KMS-11 (cell line): ENCODE results near the gene NOXA1.

Source experiments
- H2AFZ ChIP-seq: fragments of 200-600 bp; sonication (generic); 2 replicates; pipeline ENCODE4 v1.6.1; 2016; ENCODE audit warnings: antibody characterized with exemption, mixed run types, low read depth
- H3K27ac ChIP-seq: fragments of 200-600 bp; sonication (generic); 2 replicates; pipeline ENCODE4 v1.6.1; 2016; ENCODE audit warnings: mild to moderate bottlenecking, mixed run types
- H3K27me3 ChIP-seq: fragments of 200-600 bp; sonication (generic); 2 replicates; pipeline ENCODE4 v1.6.1; 2017; ENCODE audit warnings: mild to moderate bottlenecking, low read depth, mixed run types, moderate library complexity; ENCODE audit not compliant: insufficient read depth
- H3K36me3 ChIP-seq: fragments of 200-600 bp; sonication (generic); 2 replicates; pipeline ENCODE4 v1.6.1; 2017; ENCODE audit warnings: mild to moderate bottlenecking, mixed run types; ENCODE audit not compliant: insufficient read depth
- H3K4me1 ChIP-seq: fragments of 200-600 bp; sonication (generic); 2 replicates; pipeline ENCODE4 v1.6.1; 2016; ENCODE audit warnings: mild to moderate bottlenecking, low read depth, mixed run types; ENCODE audit not compliant: poor library complexity, severe bottlenecking
- H3K4me2 ChIP-seq: fragments of 200-600 bp; sonication (generic); 2 replicates; pipeline ENCODE4 v1.7.0; 2016; ENCODE audit warnings: mild to moderate bottlenecking, mixed run types
- H3K4me3 ChIP-seq: fragments of 200-600 bp; sonication (generic); IDR thresholded peaks from 2 replicates; pipeline ENCODE4 v1.6.1; 2017; ENCODE audit warnings: low read depth, low read length, mixed read lengths; ENCODE audit not compliant: insufficient read depth
- H3K79me2 ChIP-seq: fragments of 200-600 bp; sonication (generic); 2 replicates; pipeline ENCODE4 v1.6.1; 2016; ENCODE audit warnings: low read depth, mixed run types; ENCODE audit not compliant: insufficient read depth
- H3K9ac ChIP-seq: fragments of 200-600 bp; sonication (generic); 2 replicates; pipeline ENCODE4 v1.6.1; 2016; ENCODE audit warnings: mild to moderate bottlenecking, mixed run types
- H4K20me1 ChIP-seq: fragments of 200-600 bp; sonication (generic); 2 replicates; pipeline ENCODE4 v1.6.1; 2016; ENCODE audit warnings: mild to moderate bottlenecking, mixed run types; ENCODE audit not compliant: insufficient read depth
- CTCF ChIP-seq: fragments of 200-600 bp; sonication (generic); conservative IDR thresholded peaks from 2 replicates; pipeline ENCODE4 v1.6.1; 2017; ENCODE audit warnings: low read depth, mild to moderate bottlenecking, antibody characterized with exemption, low read length, moderate library complexity, mixed read lengths

Gene NOXA1

GRCh38 chr9:137392232-137393007 lies 30.8 kb upstream of the NOXA1 start:
- no peak overlapping the region for H3K9ac ChIP-seq
- H3K27me3 ChIP-seq, result no peaks in the 10 kb centered on the region
- H3K27ac ChIP-seq, result no peak overlapping the region
- no peaks in the 10 kb centered on the region for H4K20me1 ChIP-seq
- H3K4me2 ChIP-seq, result no peak overlapping the region
- H3K4me3 ChIP-seq, result no peak overlapping the region
- H3K79me2 ChIP-seq, result no peaks in the 10 kb centered on the region
- H3K36me3 ChIP-seq, result no peaks in the 10 kb centered on the region
- H3K4me1 ChIP-seq, result no peaks in the 10 kb centered on the region
- TF ChIP-seq CTCF, result no peak
- H2AFZ ChIP-seq, result no peak overlapping the region

DNA sequence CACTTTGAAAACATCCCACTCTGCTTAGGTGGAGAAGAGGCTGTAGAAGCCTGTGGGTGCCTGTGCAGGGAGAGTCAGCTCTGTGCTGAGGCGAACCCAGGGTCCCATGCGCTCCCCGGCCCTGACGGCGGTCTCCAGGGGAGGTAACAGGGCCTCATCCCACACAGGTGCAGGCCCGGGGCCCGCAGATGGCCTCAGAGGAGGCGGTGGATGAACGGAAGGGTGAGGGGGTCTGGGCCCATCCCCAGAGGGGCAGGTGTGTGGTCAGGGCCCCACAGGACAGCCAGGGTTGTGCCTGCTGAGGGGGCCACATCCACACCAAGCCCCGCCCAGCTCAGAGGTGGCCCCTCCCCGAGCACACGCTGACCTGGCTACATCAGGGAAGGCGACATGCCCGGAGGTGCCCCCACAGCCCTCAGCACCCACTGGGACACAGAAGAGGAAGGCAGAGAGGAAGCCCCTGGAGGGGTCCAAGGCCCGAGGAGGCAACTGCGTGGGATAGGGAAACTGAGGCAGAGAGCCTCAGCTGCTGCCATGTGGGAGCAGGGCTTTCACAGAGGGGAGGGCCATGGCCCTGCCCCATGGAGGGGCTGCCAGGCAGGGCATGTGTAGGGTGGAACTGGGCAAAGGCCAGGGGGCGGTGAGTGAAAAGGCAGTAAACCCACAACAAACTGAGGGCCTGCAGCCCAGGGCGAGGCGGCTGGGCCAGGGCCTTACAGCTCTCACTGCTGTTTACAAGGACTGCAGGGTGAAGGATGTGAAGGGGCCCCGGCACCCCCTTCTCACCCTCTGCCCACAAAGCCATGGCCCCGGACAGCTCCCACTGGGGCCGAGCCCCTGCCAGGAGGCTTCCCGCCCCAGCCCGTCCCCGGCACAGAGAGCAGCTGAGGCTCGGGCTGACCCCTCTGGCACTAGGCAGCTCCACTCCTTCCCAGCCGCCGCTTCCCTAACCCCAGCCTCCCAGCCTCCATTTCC lies 29.7 kb upstream of the NOXA1 start:
- Histone ChIP-seq H4K20me1 (no peaks in the 10 kb centered on the region), H2AFZ (no peak overlapping the region), H3K9ac (no peak overlapping the region), H3K4me3 (no peak overlapping the region), H3K79me2 (no peaks in the 10 kb centered on the region), H3K36me3 (no peaks in the 10 kb centered on the region), H3K4me2 (no peak overlapping the region), H3K4me1 (no peaks in the 10 kb centered on the region), H3K27me3 (no peaks in the 10 kb centered on the region), H3K27ac (no peak overlapping the region)
- TF ChIP-seq CTCF, result no peak

- H3K36me3 ChIP-seq, result no peaks in the 10 kb centered on the region
- H4K20me1 ChIP-seq, result no peaks in the 10 kb centered on the region
- H3K27ac ChIP-seq, result no peak overlapping the region
- no peak overlapping the region for H3K9ac ChIP-seq
- H3K4me3 ChIP-seq, result no peak overlapping the region
- no peak overlapping the region for H3K4me2 ChIP-seq
- no peaks in the 10 kb centered on the region for H3K4me1 ChIP-seq
- H3K27me3 ChIP-seq, result no peaks in the 10 kb centered on the region
- no peak overlapping the region for H2AFZ ChIP-seq
- no peak for TF ChIP-seq CTCF
- H3K79me2 ChIP-seq, result no peaks in the 10 kb centered on the region
Observed at GRCh38 chr9:137394866-137395665, 28.1 kb upstream of the NOXA1 start.

DNA sequence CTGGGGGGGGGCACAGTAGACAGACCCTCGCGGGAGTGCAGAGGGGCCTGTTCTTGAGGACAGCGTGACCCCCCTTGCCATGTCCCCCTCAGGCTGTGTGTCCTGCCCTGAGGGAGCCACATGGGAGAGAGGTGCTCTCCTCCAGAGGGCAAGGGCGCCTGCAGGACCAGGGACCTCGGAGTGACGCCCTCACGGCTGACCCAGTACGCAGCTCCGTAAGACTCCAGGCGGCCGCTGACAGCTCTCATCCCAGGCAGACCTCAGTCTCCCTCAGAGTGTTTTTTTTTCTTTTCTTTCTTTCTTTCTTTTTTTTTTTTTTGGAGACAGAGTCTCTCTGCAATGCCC lies 27.6 kb upstream of the NOXA1 start:
- Histone ChIP-seq H3K9ac (no peak overlapping the region), H3K79me2 (no peaks in the 10 kb centered on the region), H2AFZ (no peak overlapping the region), H3K36me3 (no peaks in the 10 kb centered on the region), H3K4me3 (no peak overlapping the region), H3K4me1 (no peaks in the 10 kb centered on the region), H3K4me2 (no peak overlapping the region), H3K27ac (no peak overlapping the region), H4K20me1 (no peaks in the 10 kb centered on the region), H3K27me3 (no peaks in the 10 kb centered on the region)
- TF ChIP-seq CTCF, result no peak
